HAP-1 (cell line): Measurements from ENCODE around the gene SOD1.

ENCODE experiments used
- DNase-seq, 2 experiments: peaks; one replicate each; pipeline ENCODE4 v3.0.0-alpha.2; 2016 to 2020; ENCODE audit warnings: low spot score in 2 of 2
- H3K27me3 ChIP-seq: fragments of 250-450 bp; sonication (Bioruptor Pico); 2 replicates; pipeline ENCODE4 v1.5.1; 2020; ENCODE audit warnings: low read depth, mild to moderate bottlenecking, moderate library complexity
- H3K36me3 ChIP-seq: fragments of 250-450 bp; sonication (Bioruptor Pico); replicated peaks from 2 replicates; pipeline ENCODE4 v1.5.1; 2020; ENCODE audit warnings: mild to moderate bottlenecking
- H3K4me1 ChIP-seq: fragments of 250-450 bp; sonication (Bioruptor Pico); 2 replicates; pipeline ENCODE4 v1.5.1; 2020; ENCODE audit warnings: mild to moderate bottlenecking
- H3K4me3 ChIP-seq: fragments of 250-450 bp; sonication (Bioruptor Pico); 2 replicates; pipeline ENCODE4 v1.5.1; 2020; ENCODE audit warnings: mild to moderate bottlenecking, moderate library complexity
- H3K9me3 ChIP-seq: fragments of 250-450 bp; sonication (Bioruptor Pico); 2 replicates; pipeline ENCODE4 v1.5.1; 2020; ENCODE audit warnings: mild to moderate bottlenecking, moderate library complexity
- in situ Hi-C: fragments of 300-500 bp; cut with MboI; formaldehyde crosslinking; loops from 3 replicates; pipeline ENCODE4 v1.14.3; 2020; ENCODE audit warnings: low sequenced_read_pairs, inconsistent platforms, mixed read lengths

Gene SOD1

DNA sequence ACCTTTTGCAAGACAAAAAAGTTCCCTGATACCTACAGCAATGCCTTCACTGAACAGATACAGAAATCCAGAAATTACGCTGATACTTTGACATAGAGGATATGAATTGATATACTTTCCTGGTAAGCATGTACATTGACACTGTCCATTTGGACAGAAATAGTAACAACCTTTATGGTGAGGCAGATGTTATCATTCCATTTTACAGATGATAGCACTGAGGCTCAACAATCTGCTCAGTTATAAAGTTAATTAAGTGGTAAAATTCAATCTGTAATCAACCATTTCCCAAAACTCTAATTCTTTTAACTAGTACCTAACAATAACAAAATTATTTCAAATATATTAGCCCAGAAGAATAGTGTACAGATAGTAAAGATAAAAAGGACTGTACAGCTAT is 51.8 kb downstream of the SOD1 start:
- no peaks in the 10 kb centered on the region; the same call in 1 of the 2 replicates for H3K36me3 ChIP-seq
- H3K27me3 ChIP-seq = no peaks in the 10 kb centered on the region
- no peak overlapping the region for H3K4me3 ChIP-seq
- DNase-seq = no peak
- in situ Hi-C loops = no loop called here
- peaks cover 38% of the 10 kb centered on the region for H3K4me1 ChIP-seq
- no peaks in the 10 kb centered on the region for H3K9me3 ChIP-seq

DNA sequence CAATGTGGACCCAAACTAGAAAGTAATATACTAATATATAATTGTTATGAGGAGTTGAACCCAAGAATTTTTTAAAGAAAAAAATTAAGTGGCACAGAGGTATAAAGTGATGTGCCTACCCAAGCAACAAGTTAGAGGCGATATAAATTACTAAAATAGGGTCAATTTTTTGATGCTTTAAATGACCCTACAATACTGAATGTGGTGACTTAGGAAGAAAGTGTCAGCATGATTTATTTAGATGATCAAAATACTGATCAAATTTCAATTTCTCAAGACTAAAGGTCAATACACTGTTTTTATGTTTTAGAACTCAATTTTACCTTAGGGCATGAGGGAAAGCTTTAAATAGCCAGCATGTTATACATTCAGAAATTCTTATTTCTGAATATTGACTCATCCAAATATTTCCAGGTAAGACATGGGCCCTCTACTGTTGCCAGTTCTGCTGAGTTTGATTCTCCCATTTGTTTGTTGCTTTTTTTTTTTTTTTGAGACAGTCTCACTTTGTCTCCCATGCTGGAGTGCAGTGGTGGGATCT is 52.3 kb downstream of the SOD1 start:
- DNase-seq = no peak
- no peak overlapping the region for H3K4me3 ChIP-seq
- no peaks in the 10 kb centered on the region; the same call in 1 of the 2 replicates for H3K36me3 ChIP-seq
- peaks cover 38% of the 10 kb centered on the region for H3K4me1 ChIP-seq
- H3K9me3 ChIP-seq = no peaks in the 10 kb centered on the region
- H3K27me3 ChIP-seq = no peaks in the 10 kb centered on the region
- in situ Hi-C loops = no loop called here

DNA sequence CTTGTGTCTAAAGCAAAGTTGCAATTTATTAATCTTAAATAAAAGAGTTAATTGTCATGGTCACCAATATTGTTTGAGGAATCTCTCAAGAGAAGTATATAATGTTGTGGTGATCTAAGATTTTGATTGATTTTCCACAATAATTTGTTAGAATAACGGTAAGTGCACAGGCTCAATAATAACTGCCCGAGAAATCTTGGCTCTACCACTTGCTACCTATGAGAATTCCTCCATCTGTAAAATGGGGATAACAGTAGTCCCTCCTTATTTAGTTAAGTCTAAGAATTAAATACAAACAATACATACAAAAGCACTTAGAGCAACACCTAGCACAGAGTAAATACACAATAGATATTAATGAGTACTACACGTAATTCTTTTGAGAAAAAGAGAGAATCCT is 53.6 kb downstream of the SOD1 start:
- Histone ChIP-seq H3K4me3 (no peak overlapping the region), H3K27me3 (no peaks in the 10 kb centered on the region), H3K9me3 (no peaks in the 10 kb centered on the region), H3K36me3 (no peaks in the 10 kb centered on the region; the same call in 1 of the 2 replicates), H3K4me1 (peaks cover 38% of the 10 kb centered on the region)
- no peak for DNase-seq
- in situ Hi-C loops = no loop called here

- in situ Hi-C loops = no loop called here
- DNase-seq = peak in 1 of 2 experiments; percentile 19
- no peaks in the 10 kb centered on the region for H3K27me3 ChIP-seq
These were observed 54.7 kb downstream of the SOD1 start for GRCh38 chr21:31713973-31714740.

GRCh38 chr21:31714741-31715365 is 55.4 kb downstream of the SOD1 start:
- no peaks in the 10 kb centered on the region; the same call in 1 of the 2 replicates for H3K36me3 ChIP-seq
- in situ Hi-C loops = no loop called here

More at GRCh38 chr21:31713973-31714740, 54.7 kb downstream of the SOD1 start:
- Histone ChIP-seq H3K4me3 (no peak overlapping the region), H3K4me1 (peaks cover 38% of the 10 kb centered on the region), H3K9me3 (no peaks in the 10 kb centered on the region), H3K36me3 (no peaks in the 10 kb centered on the region; the same call in 1 of the 2 replicates)

GRCh38 chr21:31716106-31716505 is 56.6 kb downstream of the SOD1 start:
- in situ Hi-C loops = no loop called here
- no peaks in the 10 kb centered on the region for H3K27me3 ChIP-seq
- DNase-seq = no peak
- H3K4me3 ChIP-seq = no peak overlapping the region
- H3K36me3 ChIP-seq = no peaks in the 10 kb centered on the region; the same call in 1 of the 2 replicates
- no peaks in the 10 kb centered on the region for H3K9me3 ChIP-seq
- peaks cover 38% of the 10 kb centered on the region for H3K4me1 ChIP-seq

More at GRCh38 chr21:31714741-31715365, 55.4 kb downstream of the SOD1 start:
- Histone ChIP-seq H3K4me1 (peaks cover 38% of the 10 kb centered on the region), H3K4me3 (no peak overlapping the region), H3K27me3 (no peaks in the 10 kb centered on the region), H3K9me3 (no peaks in the 10 kb centered on the region)
- DNase-seq = no peak
